B cell (primary cell): ENCODE data around the gene AANAT. TPM values are rescaled to one million over a fixed set of nuclear protein-coding genes. Genes with fewer than 3 reads are reported as not detected.

Source experiments
- ATAC-seq: fragments of 200-7000 bp; cut with Tn5 transposase; one replicate; pipeline ENCODE4 v1.10.0; 2021; ENCODE audit warnings: low read depth, mild to moderate bottlenecking, moderate number of reproducible peaks, moderate library complexity
- CTCF ChIA-PET: fragments of 350-600 bp; sonication (Branson Sonifier 250); formaldehyde crosslinking; loops from one replicate; lab custom pipeline; 2021; ENCODE audit warnings: antibody characterized with exemption, inconsistent platforms; lab: Charles Lee
- POLR2A ChIA-PET: fragments of 350-600 bp; sonication (Branson Sonifier 250); formaldehyde crosslinking; loops from one replicate; lab custom pipeline; 2021; ENCODE audit warnings: antibody characterized with exemption; lab: Charles Lee
- DNase-seq: peaks from one replicate; pipeline ENCODE4 v3.0.0; 2013
- H2AFZ ChIP-seq: 2 replicates; pipeline ENCODE4 v1.6.1; 2012; ENCODE audit warnings: mild to moderate bottlenecking, low read depth, low read length; ENCODE audit not compliant: insufficient read depth, poor library complexity, severe bottlenecking
- H3K27ac ChIP-seq, 2 donors: 1 replicate in 1 of 2; 2 replicates in 1 of 2; pipeline ENCODE4 v1.5.1; 2012 to 2013; ENCODE audit warnings: low read length in 2 of 2, mild to moderate bottlenecking in 2 of 2, moderate library complexity in 1 of 2
- H3K27me3 ChIP-seq, 4 experiments: fragments of 200-600 bp in 1 of 4; sonication (generic) in 1 of 4; replicated peaks in 1 of 4; 1 replicate in 2 of 4; 2 replicates in 2 of 4; pipeline versions ENCODE4 v1.6.1 to v1.7.0; 2013 to 2016; ENCODE audit warnings: low read length in 3 of 4, mild to moderate bottlenecking in 2 of 4, mixed read lengths in 1 of 4, moderate library complexity in 1 of 4; ENCODE audit not compliant: insufficient read depth in 4 of 4, control insufficient read depth in 3 of 4; ENCODE audit errors: control extremely low read depth in 1 of 4
- H3K36me3 ChIP-seq, 2 experiments: replicated peaks in 1 of 2; 1 replicate in 1 of 2; 2 replicates in 1 of 2; pipeline versions ENCODE4 v1.6.1 to v1.7.1; 2013; ENCODE audit warnings: low read length in 1 of 2; ENCODE audit not compliant: insufficient read depth in 2 of 2, control insufficient read depth in 1 of 2; ENCODE audit errors: control extremely low read depth in 1 of 2, extremely low read depth in 1 of 2
- H3K4me1 ChIP-seq, 2 donors: fragments of 200-600 bp in 1 of 2; sonication (generic) in 1 of 2; 1 replicate in 1 of 2; 2 replicates in 1 of 2; pipeline versions ENCODE4 v1.5.1 to v1.6.1; 2013 to 2017; ENCODE audit warnings: low read length in 2 of 2; ENCODE audit not compliant: control insufficient read depth in 2 of 2, insufficient read depth in 2 of 2
- H3K4me2 ChIP-seq: replicated peaks from 2 replicates; pipeline ENCODE3; 2012; ENCODE audit warnings: mild to moderate bottlenecking, low read depth, low read length; ENCODE audit not compliant: poor library complexity, severe bottlenecking
- H3K4me3 ChIP-seq, 5 experiments: fragments of 200-600 bp in 1 of 5; sonication (generic) in 1 of 5; 1 replicate in 3 of 5; 2 replicates in 2 of 5; pipeline versions ENCODE4 v1.5.1 to v1.7.0; 2011 to 2016; ENCODE audit warnings: low read length in 4 of 5, mild to moderate bottlenecking in 4 of 5, low read depth in 2 of 5, control low read depth in 1 of 5, moderate library complexity in 1 of 5; ENCODE audit not compliant: insufficient read depth in 1 of 5; ENCODE audit errors: control extremely low read depth in 1 of 5, extremely low read depth in 1 of 5
- H3K79me2 ChIP-seq: fragments of 200-600 bp; sonication (generic); one replicate; pipeline ENCODE4 v1.6.0; 2016; ENCODE audit warnings: low read length; ENCODE audit not compliant: control insufficient read depth, insufficient read depth
- H3K9ac ChIP-seq: fragments of 200-600 bp; sonication (generic); 2 replicates; pipeline ENCODE4 v1.6.1; 2017; ENCODE audit warnings: mild to moderate bottlenecking, low read length, moderate library complexity
- H3K9me3 ChIP-seq, 3 donors: one replicate each; pipeline versions ENCODE4 v1.6.1 to v1.7.1; 2013; ENCODE audit warnings: low read length in 2 of 3; ENCODE audit not compliant: control insufficient read depth in 2 of 3, insufficient read depth in 1 of 3; ENCODE audit errors: control extremely low read depth in 1 of 3
- H4K20me1 ChIP-seq: 2 replicates; pipeline ENCODE4 v1.6.0; 2012; ENCODE audit warnings: mild to moderate bottlenecking, low read length; ENCODE audit not compliant: insufficient read depth, control insufficient read depth, poor library complexity, severe bottlenecking
- H3K27ac Mint-ChIP-seq: one replicate; pipeline ENCODE4 v1.8.0; 2021; ENCODE audit warnings: mixed read lengths
- H3K27me3 Mint-ChIP-seq: one replicate; pipeline ENCODE4 v1.8.0; 2021; ENCODE audit warnings: mixed read lengths
- H3K4me1 Mint-ChIP-seq: one replicate; pipeline ENCODE4 v1.8.0; 2021; ENCODE audit warnings: mixed read lengths
- H3K4me3 Mint-ChIP-seq: one replicate; pipeline ENCODE4 v1.8.0; 2021; ENCODE audit warnings: mixed read lengths
- H3K9me3 Mint-ChIP-seq: one replicate; pipeline ENCODE4 v1.8.0; 2022; ENCODE audit warnings: mixed read lengths; ENCODE audit not compliant: insufficient read depth
- EZH2 ChIP-seq: IDR thresholded peaks from 2 replicates; pipeline ENCODE4 v1.6.1; 2012; ENCODE audit warnings: borderline replicate concordance, low read depth, mild to moderate bottlenecking, moderate library complexity, low read length; ENCODE audit not compliant: insufficient read depth, poor library complexity, severe bottlenecking
- WGBS: methylation state at CpG from one replicate; pipeline ENCODE4 v1.1.5; 2013; ENCODE audit warnings: missing lambda C conversion rate; ENCODE audit not compliant: insufficient coverage; 5-methylcytosine and 5-hydroxymethylcytosine counted together
- intact Hi-C: fragments of 100-400 bp; cut with micrococcal nuclease; formaldehyde crosslinking; loops from one replicate; pipeline ENCODE4 v1.10.0; 2022
- polyA plus RNA-seq: library from polyadenylated mRNA; depleted of rRNA; stranded (reverse); fragments of >200 nt; gene quantifications from 2 replicates; pipeline ENCODE4 v1.2.3, GENCODE V29; 2012
- total RNA-seq, 2 donors: library from RNA; stranded (reverse); fragments of 120-200 nt in 1 of 2; gene quantifications; 1 replicate in 1 of 2; 2 replicates in 1 of 2; pipeline versions ENCODE4 v1.2.3 to v1.2.4, GENCODE V29; 2013 to 2022
- TF ChIP-seq, protein P1 (sequence below): fragments of 200-600 bp; IDR thresholded peaks from one replicate; pipeline ENCODE4 v1.8.0; 2022; ENCODE audit warnings: antibody characterized with exemption, mild to moderate bottlenecking

Gene AANAT
- total and polyA plus RNA-seq, 2 donors (not counting 1 experiment from before 2014, with no cell fraction given), result 0.42 to 0.94 TPM

DNA sequence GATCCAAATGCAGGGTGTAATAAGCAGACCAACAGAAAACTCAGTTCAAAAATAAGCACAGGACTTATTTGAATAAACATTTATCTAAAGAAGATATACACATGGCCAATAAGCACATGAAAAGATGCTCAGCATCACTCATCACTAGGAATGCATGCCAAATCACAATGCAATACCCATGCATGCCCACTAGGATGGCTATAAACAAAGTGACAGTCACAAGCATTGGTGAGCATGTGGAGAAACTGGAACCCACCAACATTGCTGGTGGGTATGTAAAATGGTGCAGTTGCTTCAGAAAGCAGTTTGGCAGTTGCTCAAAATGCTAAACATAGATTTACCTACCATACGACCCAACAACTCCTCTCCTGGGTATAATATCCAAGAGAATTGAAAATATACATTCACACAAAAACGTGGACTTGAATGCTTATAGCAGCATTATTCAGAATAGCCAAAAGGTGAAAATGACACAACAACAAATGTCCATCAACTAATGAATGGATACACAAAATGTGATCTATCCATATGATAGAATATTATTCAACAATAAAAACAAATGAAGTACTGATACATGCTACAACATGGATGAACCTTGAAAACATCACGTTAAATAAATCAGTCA, 34.6 kb upstream of the AANAT start:
- peak overlapping the region; percentile 9 for H3K4me2 ChIP-seq
- no peak overlapping the region for H3K27ac ChIP-seq
- ATAC-seq (no peak), DNase-seq (no peak)
- H3K9me3 ChIP-seq, result no peaks in the 10 kb centered on the region
- H4K20me1 ChIP-seq, result peaks cover 27% of the 10 kb centered on the region
- H3K9ac ChIP-seq, result no peak overlapping the region
- H3K4me1 ChIP-seq, result peaks cover 59 to 71% of the 10 kb centered on the region in 2 donors
- TF ChIP-seq EZH2, result no peak
- TF ChIP-seq, protein P1, sequence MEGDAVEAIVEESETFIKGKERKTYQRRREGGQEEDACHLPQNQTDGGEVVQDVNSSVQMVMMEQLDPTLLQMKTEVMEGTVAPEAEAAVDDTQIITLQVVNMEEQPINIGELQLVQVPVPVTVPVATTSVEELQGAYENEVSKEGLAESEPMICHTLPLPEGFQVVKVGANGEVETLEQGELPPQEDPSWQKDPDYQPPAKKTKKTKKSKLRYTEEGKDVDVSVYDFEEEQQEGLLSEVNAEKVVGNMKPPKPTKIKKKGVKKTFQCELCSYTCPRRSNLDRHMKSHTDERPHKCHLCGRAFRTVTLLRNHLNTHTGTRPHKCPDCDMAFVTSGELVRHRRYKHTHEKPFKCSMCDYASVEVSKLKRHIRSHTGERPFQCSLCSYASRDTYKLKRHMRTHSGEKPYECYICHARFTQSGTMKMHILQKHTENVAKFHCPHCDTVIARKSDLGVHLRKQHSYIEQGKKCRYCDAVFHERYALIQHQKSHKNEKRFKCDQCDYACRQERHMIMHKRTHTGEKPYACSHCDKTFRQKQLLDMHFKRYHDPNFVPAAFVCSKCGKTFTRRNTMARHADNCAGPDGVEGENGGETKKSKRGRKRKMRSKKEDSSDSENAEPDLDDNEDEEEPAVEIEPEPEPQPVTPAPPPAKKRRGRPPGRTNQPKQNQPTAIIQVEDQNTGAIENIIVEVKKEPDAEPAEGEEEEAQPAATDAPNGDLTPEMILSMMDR, result peak; percentile 61
- H3K79me2 ChIP-seq, result peaks cover 85% of the 10 kb centered on the region
- no peaks in the 10 kb centered on the region for H3K9me3 Mint-ChIP-seq
- peak overlapping the region; percentile 44 for H3K4me3 Mint-ChIP-seq
- peaks cover 73% of the 10 kb centered on the region for H3K4me1 Mint-ChIP-seq
- POLR2A ChIA-PET, result no interaction called here
- no CpG with 5 or more reads among the region's 3 CpGs for WGBS
- intact Hi-C loops, result no loop called here
- H3K27me3 ChIP-seq, result no peaks in the 10 kb centered on the region
- no peaks in the 10 kb centered on the region for H3K27me3 Mint-ChIP-seq
- CTCF ChIA-PET, result no interaction called here
- H2AFZ ChIP-seq, result no peak overlapping the region
- peak overlapping the region; percentile 61 for H3K27ac Mint-ChIP-seq
- peaks cover 0 to 2% of the 10 kb centered on the region in 2 experiments for H3K36me3 ChIP-seq
- H3K4me3 ChIP-seq, result no peak overlapping the region

DNA sequence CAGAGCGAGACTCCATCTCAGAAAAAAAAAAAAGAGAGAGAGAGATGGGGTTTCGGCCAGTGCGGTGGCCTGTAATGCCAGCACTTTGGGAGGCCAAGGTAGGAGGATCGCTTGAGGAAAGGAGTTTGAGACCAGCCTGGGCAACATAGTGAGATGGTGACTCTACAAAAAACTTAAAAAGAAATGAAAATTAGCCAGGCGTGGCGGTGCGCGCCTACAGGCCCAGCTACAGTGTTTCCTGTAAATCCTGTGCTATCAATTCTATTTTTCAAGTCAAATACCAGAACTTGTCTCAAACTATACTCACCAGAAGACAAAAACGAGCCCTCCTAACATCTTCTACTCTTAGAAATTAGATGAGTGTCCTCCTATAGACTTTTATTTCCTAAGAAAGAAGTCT, 33.7 kb upstream of the AANAT start:
- DNase-seq (no peak), ATAC-seq (peak; percentile 39)
- Mint-ChIP-seq H3K9me3 (no peaks in the 10 kb centered on the region), H3K27me3 (no peaks in the 10 kb centered on the region), H3K4me3 (peak overlapping the region; percentile 20), H3K4me1 (peaks cover 68% of the 10 kb centered on the region), H3K27ac (peak overlapping the region; percentile 70)
- H3K36me3 ChIP-seq, result peaks cover 0 to 2% of the 10 kb centered on the region in 2 experiments
- no peaks in the 10 kb centered on the region for H3K9me3 ChIP-seq
- ChIA-PET CTCF (interaction anchor here (1.0 to 1.1 kb wide), 2 partner anchors 20 to 25 kb away, joined by 3 read pairs; no protein-coding TSS in a partner anchor), POLR2A (interaction anchor here (1.0 kb wide), 1 partner anchor 19 kb away, joined by 3 read pairs; the partner anchor contains the start of gene UBE2O)
- WGBS, result 63% methylated on average over 8 of the region's 9 CpGs
- H2AFZ ChIP-seq, result peak overlapping the region; percentile 38
- TF ChIP-seq, protein P1, result no peak
- TF ChIP-seq EZH2, result no peak
- H3K4me1 ChIP-seq, result peaks cover 51 to 62% of the 10 kb centered on the region in 2 donors
- intact Hi-C loops, result no loop called here
- H3K4me2 ChIP-seq, result peak overlapping the region; percentile 51
- H3K9ac ChIP-seq, result peak overlapping the region; percentile 25
- H3K4me3 ChIP-seq, result no peak overlapping the region
- peak overlapping the region; percentile 29 to 71 for H3K27ac ChIP-seq
- H3K27me3 ChIP-seq, result no peaks in the 10 kb centered on the region
- peaks cover 93% of the 10 kb centered on the region for H3K79me2 ChIP-seq
- H4K20me1 ChIP-seq, result peaks cover 35% of the 10 kb centered on the region
